Left lung (tissue), 10 donors: ENCODE results near the gene SORD. TPM values are rescaled to one million over a fixed set of nuclear protein-coding genes. Genes with fewer than 3 reads are reported as not detected.

Experiments used
- ATAC-seq: fragments of 200-7000 bp; cut with Tn5 transposase; one replicate; pipeline ENCODE4 v1.9.1; 2020; ENCODE audit warnings: moderate library complexity
- DNase-seq, 4 donors: peaks; one replicate each; pipeline ENCODE4 v3.0.0-alpha.2; 2013 to 2020
- H3K27ac ChIP-seq, 2 donors: fragments of 200-600 bp; sonication (generic) in 1 of 2; one replicate each; pipeline versions ENCODE4 v1.5.0 to v1.8.0; 2020 to 2021
- H3K27me3 ChIP-seq, 2 donors: fragments of 200-600 bp; sonication (generic) in 1 of 2; one replicate each; pipeline versions ENCODE4 v1.5.0 to v1.8.0; 2020 to 2021
- H3K36me3 ChIP-seq, 2 donors: fragments of 200-600 bp; sonication (generic) in 1 of 2; one replicate each; pipeline versions ENCODE4 v1.5.0 to v1.8.0; 2020 to 2021
- H3K4me1 ChIP-seq, 2 donors: fragments of 200-600 bp; one replicate each; pipeline ENCODE4 v1.8.0; 2021
- H3K4me3 ChIP-seq, 2 donors: fragments of 200-600 bp; sonication (generic) in 1 of 2; one replicate each; pipeline versions ENCODE4 v1.5.0 to v1.8.0; 2020 to 2021; ENCODE audit warnings: mild to moderate bottlenecking in 1 of 2
- H3K9me3 ChIP-seq, 2 donors: fragments of 200-600 bp; sonication (generic) in 1 of 2; one replicate each; pipeline versions ENCODE4 v1.5.0 to v1.8.0; 2020 to 2021
- intact Hi-C, 2 donors: fragments of 100-400 bp; cut with DNase I; formaldehyde crosslinking; loops; one replicate each; pipeline versions ENCODE4 v1.11.2 to v1.14.2; 2022
- polyA plus RNA-seq, 6 donors: library from polyadenylated mRNA; unstranded; fragments of 120-200 nt; gene quantifications; one replicate each; pipeline ENCODE4 v1.2.1, GENCODE V29; 2013; ENCODE audit not compliant: insufficient read length in 6 of 6
- total RNA-seq, 2 donors: library from RNA; stranded (reverse); fragmentation: NEBNext Ultra II Directional; extraction: Animal tissue kit (Norgen Biotek cat#: 25700); gene quantifications; one replicate each; pipeline ENCODE4 v1.2.1, GENCODE V29; 2021
- TF ChIP-seq, protein P1 (sequence below), 2 donors: fragments of 200-600 bp; sonication (generic) in 1 of 2; IDR thresholded peaks; one replicate each; pipeline versions ENCODE4 v1.5.0 to v1.8.0; 2021; ENCODE audit warnings: antibody characterized with exemption in 2 of 2
- donor health status: DM: no; HTN: yes; CAD: no.
- donor health status: DM: no; HTN: no; CAD: no.

Gene SORD
- total and polyA plus RNA-seq, 8 donors = 13.8 to 34.9 (median 30.2) TPM

DNA sequence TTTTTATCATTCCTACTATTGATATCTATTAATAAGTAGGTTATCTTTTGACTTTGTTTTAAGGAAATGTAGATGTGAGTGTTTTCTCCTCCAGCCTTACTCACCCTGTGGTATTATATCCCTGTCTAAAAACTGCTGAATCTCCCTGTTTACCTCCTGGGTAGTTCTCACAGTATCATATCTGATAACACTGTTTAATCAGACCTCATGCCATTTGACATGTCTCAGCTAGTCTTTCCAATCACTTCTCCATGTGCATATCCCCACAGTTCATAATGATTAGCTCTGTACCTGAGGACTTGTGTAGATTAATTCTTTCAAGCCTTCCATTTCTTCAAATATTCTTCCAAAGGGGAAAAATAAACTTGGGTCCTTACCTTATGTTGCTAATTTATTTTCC is 60.2 kb downstream of the SORD start:
- ATAC-seq (no peak), DNase-seq (no peak)
- Histone ChIP-seq H3K27me3 (peaks cover 5 to 12% of the 10 kb centered on the region in 2 donors), H3K4me1 (no peaks in the 10 kb centered on the region), H3K27ac (no peak overlapping the region), H3K9me3 (no peaks in the 10 kb centered on the region), H3K36me3 (no peaks in the 10 kb centered on the region), H3K4me3 (no peak overlapping the region)
- TF ChIP-seq, protein P1, sequence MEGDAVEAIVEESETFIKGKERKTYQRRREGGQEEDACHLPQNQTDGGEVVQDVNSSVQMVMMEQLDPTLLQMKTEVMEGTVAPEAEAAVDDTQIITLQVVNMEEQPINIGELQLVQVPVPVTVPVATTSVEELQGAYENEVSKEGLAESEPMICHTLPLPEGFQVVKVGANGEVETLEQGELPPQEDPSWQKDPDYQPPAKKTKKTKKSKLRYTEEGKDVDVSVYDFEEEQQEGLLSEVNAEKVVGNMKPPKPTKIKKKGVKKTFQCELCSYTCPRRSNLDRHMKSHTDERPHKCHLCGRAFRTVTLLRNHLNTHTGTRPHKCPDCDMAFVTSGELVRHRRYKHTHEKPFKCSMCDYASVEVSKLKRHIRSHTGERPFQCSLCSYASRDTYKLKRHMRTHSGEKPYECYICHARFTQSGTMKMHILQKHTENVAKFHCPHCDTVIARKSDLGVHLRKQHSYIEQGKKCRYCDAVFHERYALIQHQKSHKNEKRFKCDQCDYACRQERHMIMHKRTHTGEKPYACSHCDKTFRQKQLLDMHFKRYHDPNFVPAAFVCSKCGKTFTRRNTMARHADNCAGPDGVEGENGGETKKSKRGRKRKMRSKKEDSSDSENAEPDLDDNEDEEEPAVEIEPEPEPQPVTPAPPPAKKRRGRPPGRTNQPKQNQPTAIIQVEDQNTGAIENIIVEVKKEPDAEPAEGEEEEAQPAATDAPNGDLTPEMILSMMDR (IDR thresholded peaks at IDR 0.05) = no peak
- intact Hi-C loops = no loop called here

DNA sequence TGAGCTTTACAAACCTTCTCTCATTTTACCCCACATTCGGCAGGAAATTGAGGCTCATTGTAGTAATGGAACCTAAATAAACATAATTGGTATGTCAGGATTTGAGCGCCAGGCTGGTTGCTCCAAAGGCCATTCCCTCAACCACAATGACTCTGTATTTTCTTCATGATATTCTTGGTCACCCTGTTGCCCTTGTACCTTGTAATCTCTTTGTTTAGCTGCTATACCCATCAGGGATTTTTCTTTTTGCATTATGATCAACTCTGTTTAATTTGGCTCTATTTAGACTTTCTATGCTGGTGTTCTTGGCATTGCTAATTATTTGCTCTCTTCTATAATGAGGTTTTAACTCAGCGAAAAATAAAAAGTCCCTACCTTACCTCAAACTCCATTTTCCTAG is 61.2 kb downstream of the SORD start:
- TF ChIP-seq, protein P1 (IDR thresholded peaks at IDR 0.05) = no peak
- H3K27me3 ChIP-seq = peaks cover 5 to 19% of the 10 kb centered on the region in 2 donors
- H3K4me1 ChIP-seq = no peaks in the 10 kb centered on the region
- H3K27ac ChIP-seq = no peak overlapping the region
- intact Hi-C loops = no loop called here
- DNase-seq (no peak), ATAC-seq (no peak)
- H3K9me3 ChIP-seq = no peaks in the 10 kb centered on the region
- no peaks in the 10 kb centered on the region for H3K36me3 ChIP-seq
- no peak overlapping the region for H3K4me3 ChIP-seq

DNA sequence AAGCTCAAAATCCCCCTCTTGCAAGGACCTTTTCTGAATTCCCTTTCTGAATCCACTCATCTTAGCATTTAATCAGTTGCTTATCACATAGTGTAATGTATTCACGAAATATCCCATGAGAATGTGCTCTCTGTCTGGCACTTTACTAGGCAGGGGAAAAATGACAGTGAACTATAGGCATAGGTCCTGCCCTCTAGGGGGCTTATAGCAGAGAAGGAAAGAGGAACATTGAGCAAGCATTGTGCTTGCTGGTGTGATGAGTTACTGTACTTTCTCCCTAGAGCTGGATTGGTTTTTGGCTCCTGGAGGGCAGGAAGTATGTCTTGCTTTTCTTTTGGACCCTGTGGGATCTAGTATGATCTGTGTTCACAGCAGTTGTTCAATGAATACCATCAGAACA is 64.5 kb downstream of the SORD start:
- Histone ChIP-seq H3K27ac (no peak overlapping the region), H3K36me3 (no peaks in the 10 kb centered on the region), H3K4me1 (no peaks in the 10 kb centered on the region), H3K4me3 (no peak overlapping the region), H3K9me3 (no peaks in the 10 kb centered on the region), H3K27me3 (peaks cover 5 to 23% of the 10 kb centered on the region in 2 donors)
- no peak for DNase-seq
- TF ChIP-seq, protein P1 (IDR thresholded peaks at IDR 0.05) = no peak
- intact Hi-C loops = no loop called here
- no peak for ATAC-seq

DNA sequence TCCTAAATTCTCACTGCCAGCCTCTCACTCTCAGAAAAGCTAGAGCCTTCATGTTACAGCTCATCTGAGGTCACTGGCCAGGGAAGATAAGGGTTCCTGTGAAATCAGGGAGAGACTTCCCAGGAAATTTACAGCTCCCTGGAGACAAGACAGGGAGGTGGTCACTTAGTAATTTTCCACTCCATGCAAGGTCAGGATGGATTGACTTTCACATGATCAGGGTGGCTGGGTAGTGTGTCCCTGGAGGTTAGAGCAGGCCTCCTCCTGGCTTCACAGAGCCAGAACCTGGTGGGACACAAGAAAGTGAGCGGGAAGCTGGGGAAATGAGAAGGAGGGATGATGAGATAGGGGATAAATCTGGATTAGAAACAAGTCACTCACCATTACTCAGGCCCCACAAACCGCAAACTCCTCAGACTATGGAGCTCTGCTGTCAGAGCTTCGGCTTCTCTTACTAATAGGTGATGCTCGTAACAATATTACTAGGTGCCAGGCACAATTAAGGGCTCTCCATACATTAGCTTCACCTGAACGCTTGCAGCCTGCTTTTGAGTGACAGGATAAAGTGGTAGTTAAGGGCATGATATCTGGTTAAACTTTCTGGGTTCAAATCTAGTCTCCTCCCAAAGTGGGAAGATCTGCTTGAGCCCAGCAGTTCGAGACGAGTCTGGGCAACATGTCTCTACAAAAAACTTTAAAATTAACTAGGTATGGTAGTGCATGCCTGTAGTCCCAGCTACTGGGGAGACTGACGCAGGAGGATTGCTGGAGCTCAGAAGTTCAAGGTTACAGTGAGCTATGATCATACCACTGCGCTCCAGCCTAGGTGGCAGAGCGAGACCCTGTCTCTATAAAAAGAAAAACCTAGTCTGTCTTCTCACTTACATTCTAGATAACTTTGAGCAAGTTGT is 66.1 kb downstream of the SORD start:
- intact Hi-C loops = no loop called here
- no peak for ATAC-seq
- peaks cover 5 to 17% of the 10 kb centered on the region in 2 donors for H3K27me3 ChIP-seq
- no peaks in the 10 kb centered on the region for H3K36me3 ChIP-seq
- DNase-seq = no peak
- TF ChIP-seq, protein P1 (IDR thresholded peaks at IDR 0.05) = no peak
- no peaks in the 10 kb centered on the region for H3K9me3 ChIP-seq
- no peak overlapping the region for H3K27ac ChIP-seq
- no peaks in the 10 kb centered on the region for H3K4me1 ChIP-seq
- H3K4me3 ChIP-seq = no peak overlapping the region

DNA sequence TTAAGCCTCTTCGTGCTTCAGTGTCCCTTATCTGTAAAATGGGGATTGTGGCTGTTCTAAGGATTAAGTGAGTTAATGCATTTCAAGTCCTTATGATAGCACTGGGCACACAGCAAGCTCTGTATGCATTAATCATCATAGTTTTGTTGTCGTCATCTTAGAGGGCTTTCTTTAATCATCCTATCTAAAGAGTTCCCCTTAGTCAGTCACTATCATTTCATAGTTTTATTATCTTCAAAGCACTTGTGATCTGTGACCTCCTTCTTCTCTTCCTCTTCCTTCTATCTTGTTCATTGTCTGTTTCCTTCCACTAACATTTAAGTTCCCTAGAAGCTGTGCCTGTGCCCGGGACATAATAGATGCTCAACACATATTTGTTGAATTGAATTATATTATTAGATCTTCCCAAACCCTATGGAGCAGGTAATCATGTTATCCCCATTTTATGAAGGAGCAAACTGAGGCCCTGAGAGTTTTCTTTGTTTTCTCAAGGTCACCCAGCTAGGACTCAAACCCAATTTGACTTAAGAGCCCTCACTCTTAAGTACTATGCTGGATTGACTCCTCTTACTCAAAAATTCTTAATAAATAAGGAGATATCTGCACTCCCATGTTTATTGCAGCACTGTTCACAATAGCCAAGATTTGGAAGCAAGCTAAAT is 66.8 kb downstream of the SORD start:
- no peak overlapping the region for H3K27ac ChIP-seq
- DNase-seq (no peak), ATAC-seq (no peak)
- H3K36me3 ChIP-seq = no peaks in the 10 kb centered on the region
- H3K9me3 ChIP-seq = no peaks in the 10 kb centered on the region
- TF ChIP-seq, protein P1 (IDR thresholded peaks at IDR 0.05) = no peak
- no peaks in the 10 kb centered on the region for H3K4me1 ChIP-seq
- intact Hi-C loops = no loop called here
- peaks cover 1 to 17% of the 10 kb centered on the region in 2 donors for H3K27me3 ChIP-seq
- H3K4me3 ChIP-seq = no peak overlapping the region
